GM12801 (cell line): ENCODE measurements around the gene IPCEF1.

ENCODE experiments used
- TF ChIP-seq, protein P1 (sequence below): IDR thresholded peaks from one replicate; pipeline ENCODE4 v1.5.1; 2011; ENCODE audit warnings: control low read depth; ENCODE audit not compliant: insufficient read length; ENCODE audit errors: extremely low read depth

Gene IPCEF1

DNA sequence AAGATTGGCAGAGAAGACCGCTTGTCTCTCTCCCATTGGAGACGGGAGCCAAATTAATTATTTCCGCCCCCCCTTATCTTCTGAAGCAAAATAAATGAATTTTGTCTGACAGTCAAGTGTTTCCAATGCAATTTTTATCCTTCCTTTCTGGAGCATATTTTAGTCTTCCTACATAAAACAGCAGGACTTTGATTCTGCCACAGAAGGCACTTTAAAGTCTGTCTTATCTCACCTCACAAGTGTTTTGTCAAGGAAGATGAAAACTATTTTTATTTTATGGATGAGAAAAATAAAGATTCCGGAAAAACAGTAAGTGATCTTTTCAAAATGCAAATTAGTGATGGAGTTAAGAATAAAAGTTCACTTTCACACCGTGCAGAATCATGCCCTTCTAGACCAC, 177.2 kb downstream of the IPCEF1 start:
- TF ChIP-seq, protein P1, sequence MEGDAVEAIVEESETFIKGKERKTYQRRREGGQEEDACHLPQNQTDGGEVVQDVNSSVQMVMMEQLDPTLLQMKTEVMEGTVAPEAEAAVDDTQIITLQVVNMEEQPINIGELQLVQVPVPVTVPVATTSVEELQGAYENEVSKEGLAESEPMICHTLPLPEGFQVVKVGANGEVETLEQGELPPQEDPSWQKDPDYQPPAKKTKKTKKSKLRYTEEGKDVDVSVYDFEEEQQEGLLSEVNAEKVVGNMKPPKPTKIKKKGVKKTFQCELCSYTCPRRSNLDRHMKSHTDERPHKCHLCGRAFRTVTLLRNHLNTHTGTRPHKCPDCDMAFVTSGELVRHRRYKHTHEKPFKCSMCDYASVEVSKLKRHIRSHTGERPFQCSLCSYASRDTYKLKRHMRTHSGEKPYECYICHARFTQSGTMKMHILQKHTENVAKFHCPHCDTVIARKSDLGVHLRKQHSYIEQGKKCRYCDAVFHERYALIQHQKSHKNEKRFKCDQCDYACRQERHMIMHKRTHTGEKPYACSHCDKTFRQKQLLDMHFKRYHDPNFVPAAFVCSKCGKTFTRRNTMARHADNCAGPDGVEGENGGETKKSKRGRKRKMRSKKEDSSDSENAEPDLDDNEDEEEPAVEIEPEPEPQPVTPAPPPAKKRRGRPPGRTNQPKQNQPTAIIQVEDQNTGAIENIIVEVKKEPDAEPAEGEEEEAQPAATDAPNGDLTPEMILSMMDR: no peak

DNA sequence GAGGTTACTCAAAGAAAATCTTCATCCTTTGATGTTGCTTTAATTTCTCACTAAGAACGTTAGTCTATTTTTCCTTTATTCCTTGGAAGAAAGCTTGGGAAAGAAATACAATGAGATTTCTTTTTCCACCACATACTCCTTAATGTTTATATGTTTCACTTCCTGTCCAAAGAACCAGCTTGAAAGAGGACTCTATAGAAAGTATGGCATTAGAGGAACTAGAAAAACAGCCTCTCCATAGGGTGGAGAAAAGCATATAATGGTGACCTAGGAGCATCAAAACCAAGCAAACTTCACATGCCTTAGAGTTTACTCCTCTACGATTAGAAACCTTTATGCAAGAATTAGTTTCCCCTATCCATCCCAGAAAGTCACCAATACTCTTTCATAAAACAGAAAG, 186.5 kb downstream of the IPCEF1 start:
- TF ChIP-seq, protein P1: no peak

DNA sequence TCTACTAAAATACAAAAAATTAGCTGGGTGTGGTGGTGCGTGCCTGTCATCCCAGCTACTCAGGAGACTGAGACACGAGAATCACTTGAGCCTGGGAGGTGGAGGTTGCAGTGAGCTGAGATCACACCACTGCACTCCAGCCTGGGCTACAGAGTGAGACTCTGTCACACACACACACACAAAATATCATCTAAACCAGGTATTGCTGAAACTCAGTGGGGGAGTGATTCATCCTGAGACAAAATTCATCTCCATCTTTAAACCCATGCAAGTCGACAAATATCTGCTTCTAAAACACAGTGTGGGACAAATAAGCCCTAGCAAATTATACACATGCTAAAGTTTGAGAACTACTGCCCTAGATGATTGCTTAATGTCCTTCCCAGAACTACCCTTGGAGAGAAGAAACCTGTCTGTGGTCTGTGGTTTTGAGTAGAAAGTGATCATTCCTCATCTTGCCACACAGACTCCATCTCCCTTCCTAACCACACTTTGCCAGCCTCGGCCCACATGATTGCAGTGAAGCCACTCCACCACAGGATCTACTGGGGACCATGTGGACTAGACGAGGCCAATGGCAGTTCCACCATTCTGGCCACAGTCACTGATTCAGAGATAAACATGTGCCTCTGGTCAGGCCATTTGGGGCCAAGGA, 187.3 kb downstream of the IPCEF1 start:
- TF ChIP-seq, protein P1: no peak

DNA sequence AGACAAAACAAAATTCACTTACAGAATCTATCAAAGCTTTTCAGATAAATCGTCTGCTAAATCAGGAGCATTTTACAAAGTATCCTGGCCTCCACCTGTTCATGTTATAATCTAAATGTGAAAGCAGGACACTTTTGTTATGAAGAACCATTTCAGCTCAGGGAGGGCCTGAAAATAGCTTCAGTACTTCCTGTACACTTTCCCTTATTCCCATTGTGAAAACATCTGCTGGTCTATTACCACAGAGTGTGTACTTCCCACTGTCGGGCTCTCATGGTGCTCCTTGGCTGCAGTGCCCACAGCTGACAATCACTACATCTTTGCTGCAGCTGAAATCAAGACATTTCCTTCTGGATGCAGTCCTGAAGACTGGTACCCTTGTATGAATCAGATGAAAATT, 189.5 kb downstream of the IPCEF1 start:
- TF ChIP-seq, protein P1: no peak

DNA sequence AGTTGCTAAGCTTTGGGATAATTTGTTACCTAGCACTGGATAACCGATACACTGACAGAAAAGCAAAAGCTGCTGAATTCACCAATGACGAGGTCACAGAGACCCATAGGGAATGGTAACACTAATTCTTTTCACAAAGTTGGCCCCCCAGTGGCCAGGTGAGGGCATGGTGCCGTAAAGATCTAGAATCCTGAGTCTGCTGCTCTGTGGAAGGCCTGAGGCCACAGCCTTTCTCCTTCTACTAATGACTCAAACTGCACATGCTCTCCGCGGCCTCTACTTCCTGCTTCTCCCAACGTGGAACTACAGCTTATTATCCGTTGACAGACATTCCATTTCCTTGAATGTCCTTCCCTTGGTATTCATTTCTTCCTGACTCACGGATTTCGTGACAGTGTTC, 190.5 kb downstream of the IPCEF1 start:
- TF ChIP-seq, protein P1: no peak

DNA sequence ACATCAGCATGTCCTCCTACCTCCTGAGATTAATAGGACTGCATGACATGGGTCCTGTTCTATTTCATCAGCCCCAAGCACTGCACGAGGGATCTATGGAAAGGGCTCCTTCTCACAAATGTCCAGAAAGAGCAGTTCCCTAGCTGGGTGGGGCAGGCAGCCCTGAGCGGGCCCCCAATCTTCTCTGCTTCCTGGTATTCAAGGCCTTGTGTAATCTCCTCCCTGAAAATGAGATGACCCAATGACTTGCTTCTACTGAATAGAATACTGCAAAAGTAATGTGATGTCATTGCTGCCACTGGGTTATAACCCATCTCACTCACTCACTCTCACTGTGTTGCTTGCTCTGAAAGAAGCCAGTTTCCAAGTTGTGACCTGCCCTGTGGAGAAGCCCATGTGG, 191.1 kb downstream of the IPCEF1 start:
- TF ChIP-seq, protein P1: no peak

DNA sequence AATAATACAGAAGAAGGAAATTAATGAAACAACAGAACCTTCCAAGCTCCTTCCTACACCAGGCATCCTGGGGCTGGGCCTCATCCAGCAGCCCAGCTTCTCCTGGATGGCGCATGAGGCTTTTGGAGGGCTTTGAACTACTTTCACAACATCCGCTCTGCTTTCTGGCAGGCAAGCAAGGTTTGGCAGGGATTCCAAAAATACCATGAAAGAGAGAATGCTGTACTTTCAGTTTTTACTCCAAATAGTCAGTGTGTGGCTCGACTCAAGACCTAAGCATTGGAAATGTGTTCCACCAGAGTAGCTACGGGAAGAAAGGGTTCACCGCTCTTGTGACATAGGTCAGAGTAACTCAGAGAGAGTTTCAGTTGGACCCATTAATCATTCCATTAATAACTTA, 192.2 kb downstream of the IPCEF1 start:
- TF ChIP-seq, protein P1: no peak
